Hematopoietic multipotent progenitor cell treated with erythropoietin and hydrocortisone succinate and interleukin-3 and kit ligand, for 6 days (in vitro differentiated cells): ENCODE results near the gene LITAFD.
"Not testable (repeated sequence)": the region's sequence is repeated elsewhere in the genome, so short reads cannot be mapped to it uniquely, and the experiment has no call there.

Experiments used
- DNase-seq: peaks from one replicate; pipeline ENCODE4 v3.0.0-alpha.2; 2015

The LITAFD gene

DNA sequence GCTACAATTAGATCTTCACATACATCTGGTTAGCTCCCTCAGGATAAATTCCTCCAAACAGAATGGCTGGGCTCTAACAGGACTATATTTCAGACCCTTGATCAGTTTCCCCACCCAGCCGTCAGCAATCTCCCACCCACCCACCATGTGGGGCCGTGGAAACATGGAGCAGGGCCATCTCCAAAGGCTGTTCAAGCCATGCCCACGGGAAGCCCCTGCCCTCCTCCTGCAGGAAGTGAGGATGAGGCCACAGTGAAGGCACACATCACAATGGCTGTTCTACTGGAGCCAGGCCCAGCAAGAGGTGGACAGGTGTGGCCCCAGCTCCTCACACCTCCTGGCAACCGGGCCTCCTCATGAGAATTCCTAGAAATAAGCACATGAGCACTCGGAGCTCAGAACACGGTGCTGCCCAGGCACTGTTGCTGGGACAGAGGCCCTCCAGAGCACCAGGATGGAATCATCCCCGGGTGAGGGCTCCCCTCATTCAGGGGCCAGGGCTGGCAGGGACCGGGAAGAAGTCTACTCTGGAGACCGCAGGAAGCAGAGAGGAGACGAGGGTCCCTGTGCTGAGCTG lies at the start of gene LITAFD:
TSS of gene LITAFD (plus strand) at position 311 of the 577 bp plus-strand sequence. CDS start 2,005 bp downstream, outside the sequence.
- DNase-seq = no peak

DNA sequence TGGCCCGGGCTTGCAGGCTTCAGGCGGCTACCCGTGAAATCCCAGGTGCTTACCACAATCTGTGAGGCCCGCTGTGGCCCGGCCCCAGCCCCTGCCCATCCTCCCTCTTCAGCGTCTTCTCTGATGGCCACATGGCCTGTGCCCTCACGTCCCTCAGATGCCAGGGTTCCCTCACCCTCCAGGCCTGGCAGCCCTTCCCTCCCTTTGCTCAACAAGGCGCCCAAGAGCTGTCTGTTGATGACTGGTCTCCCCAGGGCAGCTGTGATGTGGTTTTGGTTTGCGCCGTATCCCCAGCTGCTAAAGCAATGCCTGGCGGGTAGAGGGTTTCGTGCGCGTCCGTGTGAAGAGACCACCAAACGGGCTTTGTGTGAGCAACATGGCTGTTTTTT lies 49.4 kb upstream of the LITAFD start:
- no peak for DNase-seq

DNA sequence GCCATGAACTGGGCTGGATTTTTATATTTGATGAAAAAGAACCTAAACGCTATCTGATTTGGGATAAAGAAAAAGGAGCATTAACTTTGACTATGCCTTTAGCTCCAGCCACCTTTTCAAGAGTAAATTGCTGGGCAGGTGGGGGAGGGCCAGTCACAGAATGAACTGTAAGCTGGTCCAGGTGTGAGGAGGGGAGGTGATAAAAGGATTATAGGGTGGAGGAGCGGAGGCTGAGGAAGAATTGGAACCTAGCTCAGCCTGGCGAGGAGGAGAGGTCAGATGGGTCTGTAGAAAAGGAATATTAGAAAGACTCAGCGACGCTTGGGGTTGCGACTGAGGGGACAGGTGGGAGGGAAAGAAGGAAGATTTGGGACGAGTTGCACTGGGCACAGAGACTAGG lies 45.4 kb upstream of the LITAFD start:
- not testable (repeated sequence) for DNase-seq

DNA sequence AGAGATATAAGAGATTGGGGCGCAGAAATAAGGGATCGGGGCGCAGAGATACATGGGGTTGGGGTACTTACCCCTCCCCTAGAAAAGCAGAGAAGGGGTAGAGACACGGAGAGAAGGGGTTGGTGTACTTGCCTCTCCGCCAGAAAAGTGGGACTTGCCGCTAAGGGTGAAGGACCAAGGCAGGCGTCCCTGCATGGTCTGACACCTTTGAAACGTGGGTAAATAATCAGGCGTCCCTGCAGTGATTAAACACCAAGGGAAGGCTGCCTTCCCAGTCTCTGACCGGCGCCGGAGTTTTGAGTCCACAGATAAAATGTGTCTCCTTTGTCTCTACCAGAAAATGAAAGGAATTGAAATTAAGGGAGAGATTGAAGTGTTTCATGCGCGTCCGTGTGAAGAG lies 44.6 kb upstream of the LITAFD start:
- DNase-seq = not testable (repeated sequence)

DNA sequence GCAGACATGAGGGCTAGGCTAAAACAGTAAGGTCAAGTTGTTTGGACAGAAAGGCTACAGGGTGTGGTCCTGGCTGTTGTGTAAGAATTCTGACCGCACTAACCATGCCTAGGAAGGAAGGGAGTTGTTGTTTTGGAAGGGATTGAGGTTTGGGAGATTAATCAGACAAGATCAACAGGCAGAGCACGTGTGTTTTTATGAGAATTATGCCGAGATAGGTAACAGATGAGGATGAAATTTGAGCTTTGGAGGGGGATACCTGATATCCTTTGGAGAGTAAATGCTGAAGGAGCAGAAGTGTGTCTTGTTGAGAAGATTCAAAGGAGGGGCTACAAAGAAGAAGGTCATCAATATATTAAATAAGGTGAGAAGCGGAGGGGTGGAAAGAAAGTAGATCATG lies 40.1 kb upstream of the LITAFD start:
- DNase-seq = not testable (repeated sequence)

DNA sequence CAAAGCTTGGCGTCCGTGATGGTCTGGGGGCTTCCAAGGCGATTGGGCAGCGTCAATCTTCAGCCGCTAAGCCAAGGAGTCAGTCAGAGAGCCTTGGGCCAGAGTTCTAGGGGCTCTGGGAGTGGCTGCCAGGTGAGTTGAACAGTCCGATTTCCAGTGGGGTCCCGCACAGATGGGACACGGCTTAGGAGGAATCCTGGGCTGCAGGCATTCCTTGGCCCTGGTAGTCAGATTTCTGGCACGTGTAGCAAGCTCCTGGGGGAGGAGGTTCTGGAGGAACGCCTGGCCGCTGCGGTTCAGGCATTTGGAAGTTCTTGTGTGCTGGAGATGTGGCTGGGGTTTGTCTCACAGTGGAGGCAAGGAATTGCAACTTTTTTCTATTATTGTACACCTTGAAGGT lies 38.9 kb upstream of the LITAFD start:
- DNase-seq = not testable (repeated sequence)

DNA sequence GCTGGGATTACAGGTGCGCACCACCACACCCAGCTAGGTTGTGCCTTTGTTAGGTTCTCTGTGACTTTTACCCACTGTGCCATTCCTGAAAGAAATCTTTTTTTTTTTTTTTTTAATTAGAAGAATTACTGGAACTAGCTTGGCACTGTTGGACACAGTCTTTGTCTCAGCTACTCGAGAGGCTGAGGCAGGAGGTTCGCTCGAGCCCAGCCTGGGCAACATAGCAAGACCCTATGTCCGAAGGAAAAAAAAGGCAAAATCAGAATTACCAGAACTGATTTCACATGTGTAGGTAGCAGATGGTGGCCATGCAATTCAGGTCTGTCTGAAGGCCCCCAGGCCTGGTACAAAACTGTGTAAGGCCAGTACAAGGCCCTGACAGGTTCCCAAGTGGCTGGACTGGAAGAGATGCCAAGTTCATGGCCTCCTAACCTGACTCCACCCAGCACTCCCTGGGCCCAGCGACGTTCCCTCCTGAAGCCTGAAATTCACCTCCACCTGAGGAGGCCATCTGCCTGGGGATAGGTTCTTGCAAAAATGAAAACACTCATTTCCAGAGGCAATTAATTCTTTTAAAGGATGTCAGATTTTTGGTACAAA lies 36.4 kb upstream of the LITAFD start:
- no peak for DNase-seq

DNA sequence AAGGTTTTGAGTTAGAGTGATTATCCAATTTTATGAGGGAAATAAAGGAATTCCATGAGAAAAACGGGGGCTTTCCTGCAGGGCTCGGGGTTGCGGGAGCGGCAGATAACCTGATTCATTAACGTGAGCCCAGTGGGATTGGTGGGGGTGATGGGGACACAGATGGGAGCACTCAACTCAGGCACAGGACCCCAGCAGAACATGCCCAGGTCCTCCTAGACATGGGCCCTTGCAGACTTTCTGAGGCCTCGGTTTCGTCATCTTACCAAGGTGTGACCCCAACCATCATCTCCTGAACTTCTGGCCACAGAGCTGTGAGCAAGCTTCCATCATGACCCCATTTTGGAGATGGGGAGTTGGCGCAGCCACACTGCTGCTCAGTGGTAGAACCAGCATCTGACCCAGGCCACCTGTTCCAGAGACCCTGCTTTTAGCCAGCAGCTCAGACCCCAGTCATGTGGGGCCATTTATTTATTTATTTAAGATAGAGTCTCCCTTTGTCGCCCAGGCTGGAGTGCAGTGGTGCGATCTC lies 35.7 kb upstream of the LITAFD start:
- no peak for DNase-seq

DNA sequence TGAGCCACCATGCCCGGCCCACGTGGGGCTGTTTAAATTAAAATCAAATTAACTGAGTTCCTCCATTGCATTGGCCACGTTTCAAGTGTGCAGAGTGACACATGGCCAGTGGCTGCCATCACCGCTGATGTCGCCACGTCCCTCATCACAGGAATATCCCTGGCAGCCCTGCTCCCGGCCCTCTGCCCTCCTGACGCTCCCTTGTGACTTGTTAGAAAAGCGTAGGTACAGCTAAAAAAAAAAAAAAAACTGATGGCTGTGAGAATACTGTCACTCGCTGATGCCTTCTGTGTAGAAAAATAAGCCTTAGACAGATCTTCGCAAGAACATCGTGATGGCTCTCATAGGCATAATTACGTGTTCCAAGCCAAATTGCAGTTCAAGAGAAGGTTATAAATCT lies 35.0 kb upstream of the LITAFD start:
- DNase-seq = no peak

DNA sequence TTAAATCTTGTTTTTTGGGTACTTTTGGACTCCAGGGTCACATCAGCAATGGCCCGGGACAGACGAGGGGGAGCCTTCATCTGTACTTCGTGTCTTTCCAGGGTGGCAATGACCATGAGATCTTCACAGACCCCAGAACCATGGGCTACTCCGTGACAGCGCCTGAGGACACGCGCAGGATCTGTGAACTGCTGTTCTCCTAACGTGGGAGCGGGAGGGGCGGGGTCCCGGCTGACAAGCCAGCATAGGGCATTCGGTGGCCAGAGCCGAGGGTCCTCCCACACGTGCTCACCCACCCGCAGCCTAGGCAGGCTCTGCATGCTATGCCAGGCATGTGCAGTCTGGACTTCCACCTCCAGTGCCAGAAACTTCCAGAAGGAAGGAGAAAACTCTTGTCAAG lies 34.5 kb upstream of the LITAFD start:
- no peak for DNase-seq

DNA sequence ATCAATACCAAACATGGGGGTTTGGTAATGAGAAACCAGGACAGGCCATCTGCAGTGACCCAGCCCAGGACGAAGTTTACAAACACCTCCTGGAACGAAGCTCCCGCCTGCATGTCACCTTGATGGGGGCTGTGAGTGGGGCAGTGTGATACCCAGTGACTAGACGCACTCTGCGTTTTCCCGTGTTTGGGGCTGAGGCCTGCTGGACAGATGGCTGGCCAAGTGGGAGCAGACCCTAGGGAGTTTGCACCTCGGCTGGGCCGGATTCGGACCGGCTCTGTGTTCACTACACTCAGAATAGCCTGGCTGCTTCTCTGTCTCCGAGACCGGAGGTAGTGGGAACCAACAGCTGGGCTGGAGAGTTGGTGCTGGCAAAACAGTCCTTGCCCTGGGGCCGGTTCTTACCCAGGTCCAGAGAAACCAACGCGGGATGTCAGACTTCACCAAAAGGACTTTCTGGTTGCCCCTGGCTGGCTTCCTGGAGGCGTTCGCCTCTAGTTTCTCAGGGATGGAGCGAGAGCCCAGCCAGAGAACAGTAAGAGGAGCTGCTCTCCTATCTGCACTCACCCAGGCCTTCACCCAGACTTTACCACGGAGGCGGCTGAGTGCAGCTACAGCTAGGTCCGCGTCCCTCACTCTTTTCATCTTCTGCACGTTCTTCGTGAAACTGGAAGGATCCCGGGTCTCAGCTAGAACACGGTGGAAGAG lies 33.8 kb upstream of the LITAFD start:
- DNase-seq = no peak

DNA sequence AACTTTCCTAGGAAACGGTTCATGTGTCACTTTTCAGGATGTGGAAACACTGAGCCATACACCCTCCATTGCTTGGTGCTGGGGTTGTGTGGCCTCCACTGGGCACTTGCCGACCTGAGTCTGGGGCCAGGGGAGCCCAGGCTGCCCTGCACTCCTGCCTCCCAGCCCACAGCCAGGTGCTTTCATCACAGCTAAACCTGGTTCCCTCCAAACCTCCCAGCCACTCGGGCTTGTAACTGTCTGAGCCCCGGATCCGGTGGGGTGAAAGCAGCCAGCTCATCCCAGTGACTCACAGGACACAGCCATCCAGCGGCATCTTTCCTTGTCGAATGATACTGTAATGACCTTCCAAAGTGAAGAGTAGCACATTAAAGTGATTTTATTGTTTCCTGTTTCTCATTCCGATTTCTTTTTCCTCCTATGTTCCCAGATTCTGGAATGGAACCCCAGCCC lies 33.2 kb upstream of the LITAFD start:
- DNase-seq = no peak

DNA sequence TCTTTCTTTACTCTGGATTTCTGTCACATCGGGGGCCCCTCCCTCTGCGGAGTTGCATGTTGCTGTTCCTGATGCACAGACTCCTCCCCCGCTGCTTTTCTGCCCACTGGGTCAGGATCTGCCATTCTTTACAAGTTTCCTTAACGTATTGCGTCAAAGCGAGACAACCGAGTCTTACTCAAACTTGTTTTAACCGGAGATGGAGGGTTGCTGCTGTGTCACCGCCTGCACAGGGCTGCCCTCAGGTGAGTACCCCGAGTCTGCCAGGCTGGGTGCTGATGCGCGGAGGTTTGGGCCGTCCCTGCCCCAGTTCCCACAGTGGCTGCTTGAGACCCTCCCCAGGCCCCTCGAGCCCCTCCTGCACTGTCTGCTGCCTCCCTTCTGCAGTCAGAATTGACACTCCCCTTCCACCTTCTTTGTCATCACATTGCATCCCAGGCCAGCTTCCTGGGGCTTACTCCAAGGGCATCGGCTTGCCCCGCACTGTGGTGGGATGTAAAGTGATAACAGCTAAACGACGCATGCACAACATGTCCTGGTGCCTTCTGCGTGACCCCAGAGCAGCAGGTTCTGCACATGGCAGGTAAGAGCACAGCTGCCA lies 32.6 kb upstream of the LITAFD start:
- no peak for DNase-seq

DNA sequence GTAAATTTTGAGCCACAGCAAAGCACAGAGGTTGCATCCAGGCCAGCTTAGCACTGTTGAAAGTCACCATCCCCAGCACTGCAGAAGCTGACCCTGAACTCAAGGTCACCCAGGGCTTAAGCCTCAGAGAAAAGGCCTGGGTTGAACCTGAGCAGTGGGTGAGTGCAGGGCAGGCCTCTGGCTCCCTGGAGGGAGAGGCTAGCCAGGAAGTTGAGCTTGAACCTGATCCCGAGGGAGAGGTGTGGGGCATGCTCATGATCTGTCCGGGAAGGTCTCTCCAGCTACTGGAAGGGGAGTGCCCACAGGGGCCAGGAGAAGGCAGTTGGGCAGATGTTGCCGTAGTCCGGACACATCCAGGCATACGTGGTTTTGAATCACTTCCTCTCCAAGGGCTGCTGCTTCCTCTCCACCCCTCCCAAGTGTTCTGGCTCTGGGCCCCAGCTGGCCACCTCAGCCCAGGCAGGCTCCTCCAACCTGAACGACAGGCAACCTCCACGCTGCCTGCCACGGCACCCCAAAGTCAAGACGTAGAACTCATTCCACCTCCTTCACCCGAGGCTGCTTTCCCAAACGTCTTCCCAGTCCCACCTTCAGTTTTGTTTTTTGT lies 31.8 kb upstream of the LITAFD start:
- DNase-seq = peak; percentile 49

DNA sequence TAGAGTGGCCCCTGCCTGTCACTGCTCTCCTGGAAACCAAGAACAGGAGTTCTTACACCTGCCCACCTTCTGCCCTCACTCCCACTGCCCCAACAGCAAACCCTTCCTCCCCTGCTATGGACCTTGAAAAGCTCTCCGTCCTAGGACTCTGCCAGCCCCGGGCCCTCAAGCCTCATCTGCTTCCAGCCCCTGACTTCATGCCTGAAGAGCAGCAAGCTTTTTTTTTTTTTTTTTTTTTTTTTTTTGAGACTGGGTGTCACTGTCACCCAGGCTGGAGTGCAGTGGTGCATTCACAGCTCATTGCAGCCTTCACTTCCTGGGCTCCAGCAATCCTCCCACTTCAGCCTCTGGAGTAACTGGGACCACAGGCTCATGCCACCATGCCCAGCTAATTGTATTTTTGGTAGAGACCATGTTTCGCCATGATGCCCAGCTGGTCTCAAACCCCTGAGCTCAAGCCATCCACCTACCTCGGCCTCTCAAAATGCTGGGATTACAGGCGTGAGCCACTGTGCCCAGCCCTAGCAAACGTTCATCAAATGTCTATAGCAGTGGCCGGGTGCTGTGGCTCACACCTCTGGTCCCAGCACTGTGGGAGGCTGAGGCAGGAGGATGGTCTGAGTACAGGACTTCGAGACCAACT lies 30.3 kb upstream of the LITAFD start:
- no peak for DNase-seq

DNA sequence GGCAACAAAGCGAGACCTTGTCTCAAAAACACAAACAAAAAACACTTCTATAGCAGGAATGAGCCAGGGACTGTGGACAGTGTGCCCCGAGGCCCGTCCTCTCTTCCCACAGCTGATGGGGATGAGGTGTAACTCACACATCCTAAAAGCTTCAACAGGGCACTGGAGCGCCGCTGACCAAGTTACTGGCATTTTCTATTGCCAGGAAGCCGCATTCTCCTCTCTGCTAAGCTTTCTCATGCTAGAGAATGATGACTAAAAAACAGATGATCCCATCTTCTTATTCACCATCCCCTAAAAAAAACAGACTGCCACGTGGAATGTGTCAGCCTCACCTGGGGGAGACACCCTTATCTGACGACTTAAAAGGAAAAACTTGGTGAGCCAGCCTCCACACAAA lies 29.6 kb upstream of the LITAFD start:
- DNase-seq = no peak

DNA sequence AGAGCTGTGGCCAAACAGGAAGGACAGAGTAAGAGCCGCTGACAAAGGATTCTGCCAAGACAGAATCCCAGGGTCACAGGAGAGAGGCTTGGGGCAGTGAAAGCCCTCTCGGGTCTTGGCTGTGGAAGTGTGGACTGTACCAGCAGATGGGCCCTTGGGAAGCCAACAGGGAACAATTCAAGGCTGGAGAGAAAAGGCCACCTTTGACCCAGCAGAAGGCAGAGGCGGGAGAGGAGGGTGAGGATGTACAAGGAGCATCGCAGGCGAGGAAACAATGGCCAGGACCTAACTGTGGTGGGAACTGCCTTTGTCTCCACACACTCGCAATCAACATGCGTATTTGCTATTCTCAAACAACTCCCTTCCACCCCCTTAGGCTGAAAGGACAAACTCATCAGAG lies 29.0 kb upstream of the LITAFD start:
- DNase-seq = no peak

DNA sequence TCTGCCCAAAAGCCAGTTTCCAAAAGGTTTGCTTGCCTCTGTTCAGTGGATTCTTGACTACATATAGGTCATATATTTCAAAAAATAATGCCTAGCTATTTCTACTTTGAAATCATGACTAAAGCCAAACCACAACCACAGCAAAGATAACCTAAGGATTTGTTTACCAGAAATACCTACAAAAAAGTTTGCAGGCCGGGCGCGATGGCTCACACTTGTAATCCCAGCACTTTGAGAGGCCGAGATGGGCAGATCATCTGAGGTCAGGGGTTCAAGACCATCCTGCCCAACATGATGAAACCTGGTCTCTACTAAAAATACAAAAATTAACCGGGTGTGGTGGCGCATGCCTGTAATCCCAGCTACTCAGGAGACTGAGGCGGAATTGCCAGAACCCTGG lies 28.5 kb upstream of the LITAFD start:
- DNase-seq = no peak

DNA sequence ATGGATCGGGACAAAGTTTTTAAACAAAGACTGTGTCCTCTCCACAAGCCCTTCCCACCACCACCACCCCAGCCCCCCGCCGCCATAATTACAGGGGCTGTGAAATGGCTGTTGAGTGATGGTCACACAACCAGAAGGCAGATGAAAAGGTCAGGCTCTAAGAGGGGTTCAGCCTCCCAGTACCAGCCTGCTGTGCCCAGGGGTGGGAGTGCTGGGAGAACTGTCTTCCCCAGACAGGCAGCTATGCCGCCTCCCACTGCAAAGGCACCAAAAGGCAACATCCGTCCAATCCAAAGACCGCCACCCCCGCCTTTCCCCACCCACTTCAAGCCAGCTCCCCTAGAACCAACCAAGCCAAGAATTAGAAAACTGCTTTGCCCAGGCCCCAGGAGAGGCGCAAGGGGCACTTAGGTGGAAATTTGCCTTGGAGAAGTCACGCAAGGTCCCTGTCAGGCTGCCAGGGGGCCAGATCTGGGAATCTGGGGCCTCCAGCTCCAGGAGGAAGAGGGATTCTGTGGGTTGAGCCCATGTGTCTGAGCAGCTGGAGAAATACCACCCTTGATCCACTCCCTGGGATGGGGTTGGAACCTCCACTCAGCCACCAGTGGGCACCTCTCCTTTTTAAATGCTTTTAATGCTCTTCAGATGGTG lies 27.7 kb upstream of the LITAFD start:
- no peak for DNase-seq

DNA sequence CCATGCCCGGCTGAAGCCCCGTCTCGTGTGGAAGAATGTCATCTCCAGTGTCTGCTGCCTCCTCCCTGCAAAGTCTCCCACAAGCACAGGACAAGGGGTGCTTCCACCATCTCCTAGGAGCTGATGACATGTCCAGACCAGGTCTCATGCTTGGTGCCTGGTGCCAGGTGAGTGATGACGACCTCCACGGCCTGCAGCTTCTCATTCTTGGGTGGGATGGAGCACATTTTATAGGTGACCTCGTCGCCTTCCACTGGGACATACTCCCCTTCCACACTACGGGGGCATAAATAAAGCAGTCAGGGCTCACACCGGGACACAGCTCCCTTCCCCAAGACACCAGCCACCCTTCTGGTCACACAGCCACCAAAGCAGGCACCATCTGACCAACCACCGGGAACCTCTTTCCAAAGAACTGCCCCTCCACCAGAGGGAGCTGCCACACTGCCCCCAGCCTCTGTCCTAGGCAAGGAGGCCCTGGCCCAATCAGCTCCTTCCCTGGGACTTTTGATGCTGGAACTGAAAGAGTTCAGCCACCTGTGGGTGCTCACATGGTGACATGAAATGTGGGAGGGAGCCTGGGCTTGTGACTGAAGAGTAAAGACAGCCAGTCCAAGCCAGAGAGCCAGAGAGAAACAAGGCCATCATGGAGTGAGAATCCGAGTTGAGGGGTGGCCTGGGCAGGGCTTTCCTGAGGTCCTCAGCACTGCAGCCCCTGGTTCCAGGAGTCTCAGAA lies 26.9 kb upstream of the LITAFD start:
- peak; percentile 21 for DNase-seq

DNA sequence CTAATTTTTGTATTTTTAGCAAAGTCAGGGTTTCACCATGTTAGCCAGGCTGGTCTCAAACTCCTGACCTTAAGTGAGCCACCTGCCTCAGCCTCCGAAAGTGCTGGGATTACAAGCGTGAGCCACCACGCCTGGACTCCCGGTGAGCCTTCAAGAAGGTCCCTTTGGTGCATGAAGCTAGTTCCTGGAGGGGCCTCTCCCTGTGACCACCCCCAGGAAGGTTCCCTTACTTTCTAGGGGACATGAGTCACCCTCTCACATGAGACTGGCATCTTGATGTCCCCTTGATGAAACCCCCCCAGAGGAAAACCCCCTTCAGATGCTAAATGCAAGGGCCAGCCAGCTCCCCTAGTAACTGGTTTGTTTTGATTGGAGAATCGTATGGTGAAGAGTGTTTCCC lies 26.2 kb upstream of the LITAFD start:
- DNase-seq = no peak
